Activated naive CD4-positive, alpha-beta T cell treated with anti-CD3 and anti-CD28 coated beads, Interleukin-2, amount 50 U/mL, for 72 hours (primary cell): ENCODE data around the gene ARSI. TPM values are rescaled to one million over a fixed set of nuclear protein-coding genes. Genes with fewer than 3 reads are reported as not detected.

ENCODE experiments used
- ATAC-seq, 2 donors: fragments of 150-1000 bp; cut with Tn5 transposase; 2 replicates each; pipeline ENCODE4 v1.10.0; 2021; ENCODE audit warnings: mild to moderate bottlenecking in 2 of 2, moderate library complexity in 2 of 2
- DNase-seq, 2 donors: peaks; one replicate each; pipeline ENCODE4 v3.0.0; 2021 to 2022; ENCODE audit warnings: low spot score in 2 of 2
- H3K27ac Mint-ChIP-seq, 2 donors: one replicate each; pipeline ENCODE4 v1.8.0; 2022; ENCODE audit warnings: mild to moderate bottlenecking in 2 of 2, mixed read lengths in 2 of 2
- H3K36me3 Mint-ChIP-seq, 2 donors: one replicate each; pipeline ENCODE4 v1.8.0; 2022; ENCODE audit warnings: mixed read lengths in 2 of 2
- H3K9me3 Mint-ChIP-seq, 2 donors: one replicate each; pipeline ENCODE4 v1.8.0; 2022; ENCODE audit warnings: mixed read lengths in 2 of 2
- total RNA-seq, 2 donors: library from RNA; stranded (reverse); gene quantifications; one replicate each; pipeline ENCODE4 v1.2.3, GENCODE V29; 2022

Gene ARSI
- total RNA-seq, 2 donors from 2014 or later = not detected

DNA sequence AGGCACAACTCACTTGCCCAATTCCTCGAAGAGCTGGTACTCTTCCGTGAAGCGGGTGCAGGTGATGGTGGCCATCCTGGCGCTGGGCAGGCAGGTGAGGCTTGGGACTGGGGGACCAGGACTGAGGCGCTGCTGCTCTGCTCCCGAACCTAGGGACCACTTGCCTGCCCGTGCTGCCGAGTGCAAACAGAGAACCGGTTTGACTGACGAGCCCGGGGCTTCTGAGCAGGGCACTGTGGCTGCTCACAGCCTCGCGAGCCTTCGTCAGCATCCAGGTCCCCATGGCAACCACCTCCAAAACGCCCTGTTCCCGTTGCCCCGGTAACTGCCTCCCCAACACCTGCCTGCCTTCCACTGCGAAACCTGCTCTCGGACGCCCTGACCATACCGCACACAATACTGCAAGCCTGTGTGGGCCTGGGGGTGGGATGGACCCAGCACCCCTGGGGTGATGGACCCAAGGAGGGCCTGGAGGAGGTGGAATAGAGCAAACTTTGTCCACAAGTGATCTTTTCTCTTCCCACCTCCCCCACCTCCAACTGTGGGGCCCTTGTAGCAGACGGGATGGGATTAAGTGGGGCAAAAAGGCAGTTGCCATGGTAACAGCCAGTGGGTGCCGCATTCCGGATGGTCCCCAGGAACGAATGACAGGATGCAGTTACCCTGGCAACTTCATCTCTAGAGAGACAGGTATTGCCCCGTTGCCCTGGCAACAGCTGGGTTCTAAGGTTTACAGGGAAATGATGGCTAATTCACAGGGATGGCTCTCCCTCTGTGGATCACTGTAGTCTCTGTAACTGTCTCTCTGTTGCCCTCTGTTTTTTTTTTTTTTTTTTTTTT is 12.9 kb downstream of the ARSI start, which contains the start of gene CAMK2A:
Gene CAMK2A, minus strand, starts transcription at position 223 of the 840 bp plus-strand sequence. Its CDS starts 148 bp downstream, at position 75.
- ATAC-seq (no peak), DNase-seq (no peak)
- Mint-ChIP-seq H3K36me3 (no peaks in the 10 kb centered on the region), H3K27ac (no peak within 1 kb of the TSS), H3K9me3 (no peaks in the 10 kb centered on the region)

DNA sequence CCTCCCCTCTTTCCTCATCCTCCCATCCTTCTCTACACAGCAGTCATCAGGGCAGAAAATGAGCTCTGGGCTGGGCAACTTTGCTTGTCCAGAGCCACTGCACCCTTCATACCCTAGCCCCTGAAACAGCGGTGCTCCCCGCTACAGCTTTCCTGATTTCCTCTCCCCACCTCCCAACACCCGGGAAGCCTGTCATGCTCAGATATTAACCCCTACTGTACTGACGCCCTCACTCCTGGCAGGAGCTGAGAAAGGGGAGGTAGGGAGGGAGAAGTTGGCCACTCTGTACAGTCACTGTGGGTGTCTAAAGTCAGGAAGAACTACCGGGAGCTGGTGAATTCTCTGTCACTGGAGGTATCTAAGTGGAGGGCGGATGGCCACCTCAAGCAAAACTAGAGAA is 13.9 kb downstream of the ARSI start:
- H3K27ac Mint-ChIP-seq = no peak overlapping the region
- H3K36me3 Mint-ChIP-seq = no peaks in the 10 kb centered on the region
- no peak for ATAC-seq
- DNase-seq = no peak
- no peaks in the 10 kb centered on the region for H3K9me3 Mint-ChIP-seq

DNA sequence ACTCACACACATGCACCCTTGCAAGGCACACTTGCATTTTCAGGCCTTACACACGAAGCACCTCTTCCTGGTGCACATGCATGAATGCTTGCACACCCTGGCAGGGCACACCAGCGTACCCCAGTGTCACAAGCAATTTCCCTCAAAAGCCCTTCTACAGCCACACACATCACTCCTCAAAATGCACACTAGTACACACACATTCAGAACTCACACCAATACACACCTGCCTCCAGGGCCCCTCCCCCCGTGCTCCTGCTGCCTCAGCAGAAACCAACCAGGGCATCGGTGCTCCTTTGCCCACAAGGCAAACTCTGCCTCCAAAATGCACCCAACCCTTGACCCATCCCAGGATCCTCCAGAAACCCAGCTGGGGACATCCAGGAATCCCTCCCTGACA is 14.3 kb downstream of the ARSI start:
- Mint-ChIP-seq H3K9me3 (no peaks in the 10 kb centered on the region), H3K36me3 (no peaks in the 10 kb centered on the region), H3K27ac (no peak overlapping the region)
- DNase-seq (no peak), ATAC-seq (no peak)

DNA sequence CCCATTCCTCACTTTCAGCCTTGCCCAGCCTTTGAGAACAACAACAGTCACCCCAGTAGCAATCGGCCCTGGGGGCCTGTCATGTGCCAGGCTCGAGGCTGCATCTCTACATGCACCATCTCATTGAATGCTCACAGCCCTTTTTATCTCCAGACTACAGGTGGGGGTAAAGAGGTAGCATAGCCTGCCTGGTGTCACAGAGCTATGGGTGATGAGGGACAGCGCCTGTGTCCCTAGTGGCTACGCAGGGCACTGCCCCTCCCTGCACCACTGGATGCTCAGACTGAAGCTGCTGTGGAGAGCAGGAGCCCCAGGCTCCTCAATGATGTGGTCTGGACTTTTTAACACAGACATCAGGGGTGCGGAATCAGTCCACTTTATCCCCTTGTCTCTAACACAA is 15.9 kb downstream of the ARSI start:
- peak in 1 of 2 donors; percentile 43 for ATAC-seq
- H3K36me3 Mint-ChIP-seq = no peaks in the 10 kb centered on the region
- H3K27ac Mint-ChIP-seq = peak overlapping the region in 1 of 2 donors; percentile 79
- no peaks in the 10 kb centered on the region for H3K9me3 Mint-ChIP-seq
- no peak for DNase-seq

DNA sequence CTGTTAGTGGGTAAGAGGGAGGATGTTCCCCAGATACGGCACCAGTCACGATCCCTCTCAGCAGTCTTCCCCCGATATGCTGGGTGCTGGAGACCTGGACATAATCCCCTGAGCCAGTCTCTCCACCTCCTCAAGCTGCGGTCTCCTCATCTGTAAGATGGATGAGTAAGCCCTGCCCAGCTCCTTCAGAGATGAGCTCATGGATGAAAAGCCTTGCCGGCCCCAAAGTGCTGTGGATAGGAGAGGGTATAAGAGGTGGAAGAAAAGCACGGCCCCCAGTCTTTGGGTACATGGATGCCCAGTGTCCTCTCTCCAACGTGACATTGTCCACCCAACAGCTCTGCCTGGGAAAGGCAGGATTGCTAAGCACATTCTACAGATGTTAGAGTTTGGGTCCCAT is 17.6 kb downstream of the ARSI start:
- Mint-ChIP-seq H3K9me3 (no peaks in the 10 kb centered on the region), H3K27ac (no peak overlapping the region), H3K36me3 (no peaks in the 10 kb centered on the region)
- DNase-seq = no peak
- ATAC-seq = no peak

DNA sequence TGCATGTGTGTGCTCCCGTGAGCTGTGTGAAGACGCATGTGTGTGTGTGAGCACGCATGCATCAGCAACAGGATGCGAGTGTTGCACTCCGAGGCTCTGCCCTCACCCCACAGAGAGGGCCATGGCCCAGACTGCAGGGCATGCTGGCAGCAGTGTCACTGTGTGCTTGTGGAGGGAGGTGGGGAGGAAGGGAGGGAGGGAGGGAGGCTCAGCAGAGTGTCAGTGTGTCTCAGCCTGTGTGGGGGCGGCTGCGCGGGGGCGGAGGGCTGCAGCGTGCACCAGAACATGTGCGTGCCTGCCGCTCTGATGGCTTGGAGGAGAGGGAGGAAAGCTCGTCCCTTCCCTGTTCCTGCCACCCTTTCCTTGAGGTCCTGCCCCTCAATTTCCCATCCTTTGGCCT is 18.4 kb downstream of the ARSI start:
- no peaks in the 10 kb centered on the region for H3K36me3 Mint-ChIP-seq
- no peaks in the 10 kb centered on the region for H3K9me3 Mint-ChIP-seq
- DNase-seq (no peak), ATAC-seq (no peak)
- H3K27ac Mint-ChIP-seq = no peak overlapping the region

DNA sequence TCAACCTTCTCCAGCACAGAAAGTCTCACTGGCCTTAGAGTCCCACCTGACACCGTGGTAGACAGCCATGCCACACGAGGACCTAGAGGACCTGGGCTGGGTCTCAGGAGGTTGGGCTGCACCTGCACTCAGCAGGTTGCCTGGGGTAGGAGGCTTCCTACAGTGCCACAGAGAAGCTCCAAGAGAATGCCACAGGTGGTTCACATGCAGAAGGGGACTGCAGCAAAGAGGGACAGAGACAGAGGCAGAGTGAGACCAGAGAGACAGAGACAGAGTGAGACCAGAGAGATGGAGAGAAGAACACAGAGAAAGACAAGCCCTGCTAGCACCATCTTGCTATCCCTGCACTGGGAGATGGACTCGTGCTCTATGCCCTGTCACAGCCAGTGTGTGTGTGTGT is 18.8 kb downstream of the ARSI start:
- no peak overlapping the region for H3K27ac Mint-ChIP-seq
- no peak for DNase-seq
- no peaks in the 10 kb centered on the region for H3K36me3 Mint-ChIP-seq
- no peak for ATAC-seq
- no peaks in the 10 kb centered on the region for H3K9me3 Mint-ChIP-seq

DNA sequence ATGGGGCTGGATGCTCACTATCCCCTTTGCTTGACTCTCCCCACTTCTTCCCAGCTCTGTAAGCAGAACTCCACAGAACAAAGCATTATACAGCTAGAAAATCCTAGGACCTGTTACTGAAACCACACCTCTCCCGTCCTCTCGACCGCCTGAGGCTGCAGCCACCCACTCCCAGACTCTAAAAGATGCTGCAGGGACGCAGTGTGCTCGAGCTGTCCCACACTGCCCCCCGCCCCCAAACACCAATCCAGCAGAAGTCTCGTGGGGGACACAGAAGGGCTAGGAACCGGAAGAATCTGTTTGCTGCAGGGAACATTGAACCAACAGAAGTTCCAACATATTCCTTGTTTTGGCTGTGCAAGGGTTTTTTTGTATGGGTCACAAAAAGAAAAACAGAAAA is 20.7 kb downstream of the ARSI start:
- ATAC-seq (no peak), DNase-seq (no peak)
- Mint-ChIP-seq H3K36me3 (no peaks in the 10 kb centered on the region), H3K9me3 (no peaks in the 10 kb centered on the region), H3K27ac (no peak overlapping the region)

DNA sequence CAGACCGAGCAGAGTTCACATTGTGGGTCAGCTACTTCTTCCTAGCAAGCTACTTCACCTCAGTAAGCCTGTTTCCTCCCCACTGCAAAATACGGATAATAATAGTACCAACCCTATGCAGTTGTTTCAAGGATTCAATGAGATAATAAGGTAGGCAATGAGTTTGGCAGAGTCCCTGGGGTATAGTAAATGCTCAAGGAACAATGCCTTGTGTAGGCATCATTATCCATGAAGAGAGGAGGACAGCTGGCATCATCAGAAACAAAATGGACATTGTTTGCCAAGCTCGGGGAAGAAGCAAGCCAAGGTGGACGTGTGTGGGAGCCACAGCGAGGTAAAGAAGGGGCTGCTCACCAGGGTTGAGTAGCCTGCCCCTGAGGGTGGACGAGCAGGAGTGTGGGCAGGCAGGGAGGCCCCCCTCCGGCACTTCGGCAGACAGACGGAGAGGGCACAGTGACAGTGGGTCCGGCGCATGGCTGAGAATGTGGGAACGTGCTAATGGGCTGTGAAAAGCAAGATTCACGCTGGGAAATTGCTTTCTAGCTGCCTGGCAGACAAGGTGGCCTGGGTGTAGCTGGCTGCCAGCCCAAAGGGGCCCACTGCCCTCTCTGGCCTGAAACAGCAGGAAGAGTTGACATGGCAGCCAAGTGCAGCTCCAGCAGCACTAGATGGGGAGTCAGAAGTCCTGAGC is 23.2 kb downstream of the ARSI start:
- Mint-ChIP-seq H3K27ac (no peak overlapping the region), H3K36me3 (no peaks in the 10 kb centered on the region), H3K9me3 (no peaks in the 10 kb centered on the region)
- no peak for DNase-seq
- no peak for ATAC-seq

DNA sequence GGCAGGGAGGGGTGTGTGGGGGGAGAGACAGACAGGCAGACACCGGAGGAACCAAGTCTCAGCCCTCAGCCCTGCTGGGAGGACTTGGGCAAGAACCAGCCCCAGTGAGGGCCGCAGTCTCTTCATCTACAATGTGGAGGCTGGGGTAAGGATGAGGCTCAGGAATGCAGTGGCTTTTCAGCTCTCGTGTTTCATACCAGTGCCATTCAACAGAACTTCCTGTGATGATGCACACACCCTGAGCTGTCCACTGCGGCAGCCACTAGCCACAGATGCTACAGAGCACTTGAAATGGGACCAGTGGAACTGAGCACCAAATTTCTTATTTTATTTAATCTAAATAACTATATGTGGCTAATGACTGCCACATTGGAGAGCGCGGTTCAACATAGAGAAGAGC is 23.8 kb downstream of the ARSI start:
- H3K36me3 Mint-ChIP-seq = no peaks in the 10 kb centered on the region
- no peak for DNase-seq
- ATAC-seq = no peak
- H3K9me3 Mint-ChIP-seq = no peaks in the 10 kb centered on the region
- H3K27ac Mint-ChIP-seq = no peak overlapping the region

DNA sequence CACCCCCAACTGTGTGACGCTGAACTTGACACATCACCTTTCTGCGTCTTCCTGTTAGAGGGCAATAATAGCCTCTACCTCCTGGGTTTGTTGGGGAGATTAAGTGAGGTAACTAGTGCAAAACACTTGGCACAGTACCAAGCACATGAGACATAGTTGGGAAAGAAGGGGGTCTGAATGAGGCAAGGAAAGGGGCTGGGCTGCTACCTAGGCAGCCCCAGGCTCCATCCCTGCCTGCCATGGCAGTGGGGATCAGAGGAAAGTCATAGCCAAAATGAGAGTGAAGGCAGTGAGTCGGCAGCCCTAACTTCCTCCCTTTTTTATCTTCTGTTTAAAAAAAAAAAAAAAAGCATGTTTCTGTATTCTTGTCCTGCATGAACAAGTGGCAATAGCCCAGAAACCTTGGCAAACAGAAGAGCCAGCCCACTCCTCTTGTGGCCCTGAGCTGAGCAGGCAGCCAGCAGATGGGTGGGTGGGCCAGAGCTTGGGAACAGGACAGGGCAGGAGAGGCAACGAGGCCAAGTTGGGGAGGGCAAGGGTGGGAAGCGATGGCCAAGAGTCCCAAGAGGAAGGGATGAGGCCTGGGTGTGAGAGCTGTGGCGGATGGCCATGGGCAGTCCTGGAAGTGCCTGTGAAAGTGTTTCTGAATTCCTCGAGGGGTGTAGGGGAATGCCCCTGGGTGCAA is 24.5 kb downstream of the ARSI start:
- Mint-ChIP-seq H3K36me3 (no peaks in the 10 kb centered on the region), H3K9me3 (no peaks in the 10 kb centered on the region), H3K27ac (no peak overlapping the region)
- no peak for ATAC-seq
- no peak for DNase-seq

DNA sequence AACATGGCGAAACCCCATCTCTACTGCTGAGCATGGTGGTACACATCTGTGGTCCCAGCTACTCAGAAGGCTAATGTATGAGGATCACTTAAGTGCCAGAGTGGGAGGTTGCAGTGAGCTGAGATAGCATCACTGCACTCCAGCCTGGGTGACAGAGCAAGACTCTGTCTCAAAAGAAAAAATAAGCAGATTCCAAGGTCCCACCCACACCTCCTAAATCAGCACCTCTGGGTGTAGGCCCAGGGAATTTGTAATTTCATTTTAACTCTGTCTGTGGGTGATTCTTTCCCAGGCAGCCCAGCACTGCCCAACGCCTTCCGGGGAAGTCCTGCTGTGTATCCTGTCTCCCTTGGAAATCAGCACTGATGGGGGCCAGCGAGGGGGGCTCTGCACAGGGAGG is 25.7 kb downstream of the ARSI start:
- H3K27ac Mint-ChIP-seq = no peak overlapping the region
- ATAC-seq = no peak
- H3K36me3 Mint-ChIP-seq = no peaks in the 10 kb centered on the region
- no peak for DNase-seq
- H3K9me3 Mint-ChIP-seq = no peaks in the 10 kb centered on the region

DNA sequence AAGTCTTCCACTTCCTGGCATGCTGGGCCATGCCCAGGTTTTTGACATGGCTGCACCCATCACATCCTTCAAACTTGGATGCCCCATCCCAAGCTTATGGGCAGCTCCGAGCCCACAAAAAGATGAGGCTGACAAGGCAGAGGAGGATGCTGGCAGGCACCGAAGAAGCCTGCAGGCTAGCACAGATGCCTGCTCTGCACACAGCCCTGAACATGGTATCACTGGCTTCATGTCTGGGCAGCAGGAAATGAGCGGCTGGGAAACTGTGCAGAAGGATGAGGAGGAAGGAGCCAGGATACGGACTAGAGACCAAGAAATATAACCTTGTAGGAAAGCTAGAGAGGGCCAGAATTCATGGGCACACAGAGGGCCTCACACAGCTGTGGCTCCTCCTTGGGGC is 27.9 kb downstream of the ARSI start:
- no peaks in the 10 kb centered on the region for H3K9me3 Mint-ChIP-seq
- H3K36me3 Mint-ChIP-seq = no peaks in the 10 kb centered on the region
- no peak for ATAC-seq
- DNase-seq = no peak
- no peak overlapping the region for H3K27ac Mint-ChIP-seq

DNA sequence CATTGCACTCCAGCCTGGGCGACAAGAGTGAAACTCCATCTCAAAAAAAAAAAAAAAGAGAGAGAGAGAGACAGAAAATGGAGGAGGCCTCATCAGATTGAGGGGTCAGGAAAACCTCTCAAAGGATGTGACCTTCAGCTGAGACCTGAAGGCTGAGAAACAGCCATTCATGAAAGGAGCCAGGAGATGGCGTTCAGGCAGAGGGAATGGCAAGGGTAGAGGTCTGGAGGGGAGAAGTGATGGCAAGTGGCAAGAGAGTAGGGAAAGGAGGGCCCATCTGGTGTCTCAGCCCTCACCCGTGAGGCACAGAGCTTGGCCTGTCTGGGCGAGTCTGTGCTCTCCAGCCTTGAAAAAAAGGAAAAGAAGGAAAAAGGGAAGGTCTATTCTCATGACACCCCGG is 30.2 kb downstream of the ARSI start:
- ATAC-seq (peak; percentile 40 to 48), DNase-seq (no peak)

DNA sequence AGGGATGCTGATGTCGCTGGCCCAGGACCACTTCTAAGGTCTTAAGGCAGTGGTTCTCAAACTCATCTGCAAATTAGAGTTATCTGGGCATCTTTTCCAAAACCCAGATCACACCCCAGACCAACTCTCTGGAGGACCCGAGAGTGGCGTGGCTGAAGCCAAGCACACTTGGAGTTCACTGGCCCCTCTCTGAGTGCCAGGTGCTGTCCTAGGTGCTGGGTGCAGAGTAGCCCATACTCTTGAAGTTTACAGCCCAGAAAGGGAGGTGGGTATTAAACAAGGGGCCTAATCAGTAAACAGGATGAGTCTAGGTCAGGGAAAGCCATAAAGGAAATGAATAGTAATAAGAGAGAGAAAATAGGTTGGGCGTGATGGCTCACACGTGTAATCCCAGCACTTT is 30.8 kb downstream of the ARSI start:
- Mint-ChIP-seq H3K9me3 (no peaks in the 10 kb centered on the region), H3K36me3 (no peaks in the 10 kb centered on the region), H3K27ac (peak overlapping the region in 1 of 2 donors; percentile 29)
- DNase-seq = no peak
- ATAC-seq = no peak

More for the DNA sequence above, 30.2 kb downstream of the ARSI start:
- Mint-ChIP-seq H3K27ac (peak overlapping the region in 1 of 2 donors; percentile 29), H3K9me3 (no peaks in the 10 kb centered on the region), H3K36me3 (no peaks in the 10 kb centered on the region)

DNA sequence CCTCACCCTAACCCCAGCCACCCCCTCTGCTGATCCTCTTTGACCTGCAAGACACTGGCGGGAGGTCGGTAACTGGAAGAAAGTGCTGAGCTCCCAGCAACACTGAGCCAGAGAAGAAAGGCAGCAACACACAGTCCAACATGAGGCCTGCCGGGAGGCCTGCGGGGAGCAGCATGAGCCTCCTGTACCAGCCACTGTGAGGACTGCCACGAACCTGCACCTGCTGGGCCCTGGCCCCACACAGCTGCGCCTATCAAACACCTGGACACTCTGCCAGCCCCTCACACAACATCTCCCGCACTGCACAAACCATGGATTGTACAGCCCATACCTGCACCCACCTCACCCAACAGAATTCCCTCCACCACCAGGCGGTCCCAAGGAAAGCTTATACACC is 31.4 kb downstream of the ARSI start:
- H3K36me3 Mint-ChIP-seq = no peaks in the 10 kb centered on the region
- ATAC-seq = no peak

DNA sequence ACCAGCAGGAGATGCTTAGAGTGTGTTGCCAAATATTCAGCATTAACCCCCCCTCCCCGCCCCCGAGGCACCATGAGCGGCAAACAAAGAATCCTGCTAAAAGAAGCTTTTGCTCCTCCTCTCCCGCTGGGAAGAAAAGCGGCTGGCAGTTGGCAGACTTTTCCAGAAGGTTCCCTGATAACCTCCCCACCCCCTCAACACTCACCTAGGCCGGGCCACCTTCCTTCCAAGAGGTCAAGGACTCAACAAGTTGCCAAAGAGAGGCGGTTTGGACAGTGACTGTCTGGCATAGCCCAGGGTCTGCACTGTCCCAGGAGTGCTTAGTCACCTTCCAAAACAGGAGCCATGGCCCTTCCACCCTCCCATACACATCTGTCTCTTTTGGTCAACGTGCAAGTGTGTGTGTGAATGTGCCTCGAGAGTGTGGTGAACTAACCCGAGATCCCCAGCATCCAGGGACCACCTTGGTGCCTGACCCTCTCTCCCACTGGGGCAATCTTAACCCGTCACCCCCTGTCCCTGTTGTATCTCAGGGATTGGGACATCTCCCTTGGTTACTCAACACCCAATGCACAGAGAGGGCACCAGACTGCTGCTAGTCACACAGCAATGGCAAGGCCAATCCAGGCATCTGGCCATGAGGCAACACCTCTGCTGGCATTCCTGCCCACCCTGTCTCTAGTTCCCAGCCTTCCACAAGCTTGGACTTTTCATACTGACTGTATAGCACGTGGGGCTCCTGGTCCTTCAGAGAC is 32.0 kb downstream of the ARSI start:
- Mint-ChIP-seq H3K9me3 (no peaks in the 10 kb centered on the region), H3K36me3 (no peaks in the 10 kb centered on the region), H3K27ac (no peak overlapping the region)
- DNase-seq (no peak), ATAC-seq (no peak)

More for the DNA sequence above, 31.4 kb downstream of the ARSI start:
- Mint-ChIP-seq H3K27ac (no peak overlapping the region), H3K9me3 (no peaks in the 10 kb centered on the region)
- DNase-seq = no peak
